IMR-90 (cell line): ENCODE results near the gene KRT80.

ENCODE experiments used
- MAFK ChIP-seq: IDR thresholded peaks from 2 replicates; pipeline ENCODE4 v1.6.1; 2012; ENCODE audit warnings: low read depth, low read length, improper control_type of control experiment
- POLR2A ChIP-seq: IDR thresholded peaks from 2 replicates; pipeline ENCODE4 v1.6.1; 2012; ENCODE audit warnings: mild to moderate bottlenecking, low read depth, low read length
- RCOR1 ChIP-seq: IDR thresholded peaks from 2 replicates; pipeline ENCODE4 v1.6.1; 2012; ENCODE audit warnings: mild to moderate bottlenecking, low read length, improper control_type of control experiment; ENCODE audit not compliant: insufficient replicate concordance
- SMC3 ChIP-seq: fragments of 150-350 bp; IDR thresholded peaks from 2 replicates; pipeline ENCODE4 v1.6.1; 2016; ENCODE audit warnings: low read depth, mild to moderate bottlenecking, antibody characterized with exemption, low read length, moderate library complexity
- USF2 ChIP-seq: fragments of 150-350 bp; IDR thresholded peaks from 2 replicates; pipeline ENCODE4 v1.6.1; 2017; ENCODE audit warnings: mild to moderate bottlenecking, antibody characterized with exemption, low read length, low read depth
- TF ChIP-seq, protein P1 (sequence below): conservative IDR thresholded peaks from 2 replicates; pipeline ENCODE4 v1.5.1; 2012; ENCODE audit warnings: mild to moderate bottlenecking, low read depth, low read length, improper control_type of control experiment

- TF ChIP-seq USF2, result no peak
- TF ChIP-seq, protein P1, sequence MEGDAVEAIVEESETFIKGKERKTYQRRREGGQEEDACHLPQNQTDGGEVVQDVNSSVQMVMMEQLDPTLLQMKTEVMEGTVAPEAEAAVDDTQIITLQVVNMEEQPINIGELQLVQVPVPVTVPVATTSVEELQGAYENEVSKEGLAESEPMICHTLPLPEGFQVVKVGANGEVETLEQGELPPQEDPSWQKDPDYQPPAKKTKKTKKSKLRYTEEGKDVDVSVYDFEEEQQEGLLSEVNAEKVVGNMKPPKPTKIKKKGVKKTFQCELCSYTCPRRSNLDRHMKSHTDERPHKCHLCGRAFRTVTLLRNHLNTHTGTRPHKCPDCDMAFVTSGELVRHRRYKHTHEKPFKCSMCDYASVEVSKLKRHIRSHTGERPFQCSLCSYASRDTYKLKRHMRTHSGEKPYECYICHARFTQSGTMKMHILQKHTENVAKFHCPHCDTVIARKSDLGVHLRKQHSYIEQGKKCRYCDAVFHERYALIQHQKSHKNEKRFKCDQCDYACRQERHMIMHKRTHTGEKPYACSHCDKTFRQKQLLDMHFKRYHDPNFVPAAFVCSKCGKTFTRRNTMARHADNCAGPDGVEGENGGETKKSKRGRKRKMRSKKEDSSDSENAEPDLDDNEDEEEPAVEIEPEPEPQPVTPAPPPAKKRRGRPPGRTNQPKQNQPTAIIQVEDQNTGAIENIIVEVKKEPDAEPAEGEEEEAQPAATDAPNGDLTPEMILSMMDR, result no peak
- no peak for TF ChIP-seq POLR2A
- no peak for TF ChIP-seq MAFK
- TF ChIP-seq RCOR1, result no peak
- no peak for TF ChIP-seq SMC3
Measured at GRCh38 chr12:52202361-52203078, 10.7 kb upstream of the KRT80 start.
